Fibroblast of the aortic adventitia (primary cell): ENCODE results near the gene ZNF592. TPM values are rescaled to one million over a fixed set of nuclear protein-coding genes. Genes with fewer than 3 reads are reported as not detected.
"Not testable (repeated sequence)": the region's sequence is repeated elsewhere in the genome, so short reads cannot be mapped to it uniquely, and the experiment has no call there.

Experiments used
- DNase-seq: peaks from one replicate; pipeline ENCODE4 v3.0.0-alpha.2; 2010; ENCODE audit warnings: low read depth
- H3K4me3 ChIP-seq: 2 replicates; pipeline ENCODE4 v1.5.1; 2011; ENCODE audit warnings: low read depth, mild to moderate bottlenecking, control low read depth, low read length, moderate library complexity
- CTCF ChIP-seq: IDR thresholded peaks from 2 replicates; pipeline ENCODE4 v1.5.1; 2011; ENCODE audit warnings: mild to moderate bottlenecking, low read length, control low read depth, inconsistent platforms; ENCODE audit not compliant: insufficient read depth
- small RNA-seq: library from RNA; depleted of rRNA; stranded (forward); fragments of <200 nt; gene quantifications from one replicate; pipeline ENCODE3, GENCODE V24; 2012
- total RNA-seq: library from RNA; depleted of rRNA; stranded (reverse); fragments of >200 nt; gene quantifications from 2 replicates; pipeline ENCODE4 v1.2.3, GENCODE V29; 2012; ENCODE audit warnings: low replicate concordance

The ZNF592 gene
- total RNA-seq, 1 donor = 11.7 TPM

- DNase-seq = no peak
These were observed 96.6 kb downstream of the ZNF592 start for GRCh38 chr15:84844964-84845363.

GRCh38 chr15:84845631-84846030 lies 97.2 kb downstream of the ZNF592 start:
- H3K4me3 ChIP-seq = not testable (repeated sequence)
- peak; percentile 65 for TF ChIP-seq CTCF
- peak; percentile 77 for DNase-seq

More at GRCh38 chr15:84844964-84845363, 96.6 kb downstream of the ZNF592 start:
- TF ChIP-seq CTCF = no peak
- no peak overlapping the region for H3K4me3 ChIP-seq

- no peak overlapping the region for H3K4me3 ChIP-seq
- TF ChIP-seq CTCF = no peak
- DNase-seq = no peak
These were observed 97.9 kb downstream of the ZNF592 start for GRCh38 chr15:84846269-84846668.

- no peak overlapping the region for H3K4me3 ChIP-seq
- no peak for TF ChIP-seq CTCF
- no peak for DNase-seq
These were observed 99.0 kb downstream of the ZNF592 start for GRCh38 chr15:84847382-84847781.

- H3K4me3 ChIP-seq = no peak overlapping the region
- TF ChIP-seq CTCF = no peak
- no peak for DNase-seq
These were observed 103.8 kb downstream of the ZNF592 start for GRCh38 chr15:84852212-84852611.

- DNase-seq = no peak
- TF ChIP-seq CTCF = no peak
These were observed 106.7 kb downstream of the ZNF592 start for GRCh38 chr15:84855136-84855535.

GRCh38 chr15:84855765-84856164 lies 107.4 kb downstream of the ZNF592 start:
- DNase-seq = no peak
- TF ChIP-seq CTCF = no peak
- H3K4me3 ChIP-seq = no peak overlapping the region

More at GRCh38 chr15:84855136-84855535, 106.7 kb downstream of the ZNF592 start:
- H3K4me3 ChIP-seq = no peak overlapping the region

Small RNA genes within 50 kb of the gene (small RNA-seq; reads per million reads assigned to genes)
- not detected for gene RF00402

Other genes with a start within 250 kb of the ZNF592 start
- gene ZSCAN2, start 147.6 kb upstream of the ZNF592 start, total RNA-seq = 5.2 and 25.5 TPM in 2 replicates
- 26.8 and 38.0 TPM in 2 replicates for gene WDR73, start 94.3 kb upstream of the ZNF592 start, total RNA-seq
- gene NMB, start 90.4 kb upstream of the ZNF592 start, total RNA-seq = 4.1 TPM in 1 of 2 replicates, not detected in the other
- gene SEC11A, start 32.5 kb upstream of the ZNF592 start, total RNA-seq = 292 and 299 TPM in 2 replicates
- 0.18 and 0.65 TPM in 2 replicates for gene ALPK3, start 68.8 kb downstream of the ZNF592 start, total RNA-seq
- not detected in 2 replicates for gene SLC28A1, start 136.1 kb downstream of the ZNF592 start, total RNA-seq
- 20.6 and 26.2 TPM in 2 replicates for gene PDE8A, start 233.3 kb downstream of the ZNF592 start, total RNA-seq